Measurements from ENCODE around the gene HHEX. TPM values are rescaled to one million over a fixed set of nuclear protein-coding genes. Genes with fewer than 3 reads are reported as not detected.

The HHEX gene
- not detected in 2 replicates for polyA plus RNA-seq (2013)

GRCh38 chr10:92689663-92690210, at the start of gene HHEX:
HHEX (plus strand) TSS chr10:92689955; CDS start chr10:92689987, 32 bp downstream.
- Histone ChIP-seq H2BK5ac (ENCODE audit: low read depth, low read length, poor library complexity) (no peak within 1 kb of the TSS), H3K14ac (ENCODE audit: low read length) (no peak within 1 kb of the TSS), H3K79me2 (ENCODE audit: control insufficient read depth, insufficient read depth, low read length, poor library complexity) (no peaks in the 10 kb centered on the region), H3K27me3 (ENCODE audit: insufficient read depth, low read length) (peaks cover 50% of the 10 kb centered on the region), H3K36me3 (ENCODE audit: control insufficient read depth in 1 of 2, insufficient read depth in 2 of 2, low read length in 2 of 2) (no peaks in the 10 kb centered on the region), H2AFZ (ENCODE audit: insufficient read depth, low read length, poor library complexity) (peak within 1 kb of the TSS; percentile 66), H3K79me1 (ENCODE audit: low read length) (no peaks in the 10 kb centered on the region), H2BK120ac (ENCODE audit: insufficient read depth, low read length, poor library complexity) (no peak within 1 kb of the TSS), H2BK12ac (ENCODE audit: low read length) (no peak within 1 kb of the TSS), H3K4me3 (ENCODE audit: low read depth, low read length) (peak within 1 kb of the TSS; percentile 50), H3K23ac (ENCODE audit: low read length) (no peak within 1 kb of the TSS), H3K4me1 (ENCODE audit: control insufficient read depth in 1 of 2, insufficient read depth in 2 of 2, low read length in 2 of 2) (peaks cover 17 to 23% of the 10 kb centered on the region in 2 experiments), H2AK5ac (ENCODE audit: low read length) (no peak within 1 kb of the TSS), H4K91ac (ENCODE audit: low read depth, low read length) (peak within 1 kb of the TSS; percentile 11), H3K18ac (ENCODE audit: low read length) (peak within 1 kb of the TSS; percentile 46), H3K9me3 (ENCODE audit: insufficient read depth, low read depth, low read length) (peaks cover 5% of the 10 kb centered on the region), H4K8ac (ENCODE audit: low read depth, low read length) (peak within 1 kb of the TSS; percentile 56), H3K27ac (ENCODE audit: low read depth, low read length) (no peak within 1 kb of the TSS), H3K4me2 (ENCODE audit: low read length) (peak within 1 kb of the TSS; percentile 68), H3K4ac (ENCODE audit: low read depth, low read length) (no peak within 1 kb of the TSS), H3K9ac (ENCODE audit: low read length) (no peak within 1 kb of the TSS), H4K12ac (ENCODE audit: low read depth, low read length) (no peak within 1 kb of the TSS)
- no CpG with 5 or more reads among the region's 79 CpGs for WGBS (ENCODE audit: extremely low coverage, insufficient coverage, insufficient read length)
- peak in 1 of 2 donors; percentile 37 for DNase-seq

- H3K4me2 ChIP-seq (ENCODE audit: low read length): no peak overlapping the region
- DNase-seq: peak in 1 of 2 donors; percentile 30
- H3K79me2 ChIP-seq (ENCODE audit: control insufficient read depth, insufficient read depth, low read length, poor library complexity): no peaks in the 10 kb centered on the region
- no peaks in the 10 kb centered on the region for H3K79me1 ChIP-seq (ENCODE audit: low read length)
- H3K4me1 ChIP-seq (ENCODE audit: control insufficient read depth in 1 of 2, insufficient read depth in 2 of 2, low read length in 2 of 2): no peaks in the 10 kb centered on the region
- no peak overlapping the region for H3K4me3 ChIP-seq (ENCODE audit: low read depth, low read length)
- H4K12ac ChIP-seq (ENCODE audit: low read depth, low read length): no peak overlapping the region
- no peak overlapping the region for H2AK5ac ChIP-seq (ENCODE audit: low read length)
- whole genome bisulfite sequencing (ENCODE audit: extremely low coverage, insufficient coverage, insufficient read length): no CpG with 5 or more reads among the region's 3 CpGs
- H3K23ac ChIP-seq (ENCODE audit: low read length): no peak overlapping the region
- H2AFZ ChIP-seq (ENCODE audit: insufficient read depth, low read length, poor library complexity): no peak overlapping the region
- peaks cover 9 to 12% of the 10 kb centered on the region in 2 experiments for H3K36me3 ChIP-seq (ENCODE audit: control insufficient read depth in 1 of 2, insufficient read depth in 2 of 2, low read length in 2 of 2)
- H4K91ac ChIP-seq (ENCODE audit: low read depth, low read length): no peak overlapping the region
- H3K4ac ChIP-seq (ENCODE audit: low read depth, low read length): no peak overlapping the region
- H3K14ac ChIP-seq (ENCODE audit: low read length): no peak overlapping the region
- no peak overlapping the region for H2BK5ac ChIP-seq (ENCODE audit: low read depth, low read length, poor library complexity)
- no peak overlapping the region for H3K18ac ChIP-seq (ENCODE audit: low read length)
- H3K9me3 ChIP-seq (ENCODE audit: insufficient read depth, low read depth, low read length): no peaks in the 10 kb centered on the region
- H2BK12ac ChIP-seq (ENCODE audit: low read length): no peak overlapping the region
- H2BK120ac ChIP-seq (ENCODE audit: insufficient read depth, low read length, poor library complexity): no peak overlapping the region
- no peaks in the 10 kb centered on the region for H3K27me3 ChIP-seq (ENCODE audit: insufficient read depth, low read length)
- H3K9ac ChIP-seq (ENCODE audit: low read length): no peak overlapping the region
- H4K8ac ChIP-seq (ENCODE audit: low read depth, low read length): no peak overlapping the region
- H3K27ac ChIP-seq (ENCODE audit: low read depth, low read length): no peak overlapping the region
Observed at GRCh38 chr10:92640107-92640506, 49.6 kb upstream of the HHEX start.

- no peak overlapping the region for H3K4ac ChIP-seq (ENCODE audit: low read depth, low read length)
- no peak overlapping the region for H3K14ac ChIP-seq (ENCODE audit: low read length)
- H3K27me3 ChIP-seq (ENCODE audit: insufficient read depth, low read length): no peaks in the 10 kb centered on the region
- H4K12ac ChIP-seq (ENCODE audit: low read depth, low read length): no peak overlapping the region
- H3K79me1 ChIP-seq (ENCODE audit: low read length): no peaks in the 10 kb centered on the region
- H3K23ac ChIP-seq (ENCODE audit: low read length): no peak overlapping the region
- no peak overlapping the region for H2BK12ac ChIP-seq (ENCODE audit: low read length)
- no peak overlapping the region for H2BK5ac ChIP-seq (ENCODE audit: low read depth, low read length, poor library complexity)
- no peaks in the 10 kb centered on the region for H3K9me3 ChIP-seq (ENCODE audit: insufficient read depth, low read depth, low read length)
- H3K4me3 ChIP-seq (ENCODE audit: low read depth, low read length): no peak overlapping the region
- H2AFZ ChIP-seq (ENCODE audit: insufficient read depth, low read length, poor library complexity): no peak overlapping the region
- H3K9ac ChIP-seq (ENCODE audit: low read length): no peak overlapping the region
- DNase-seq: no peak
- no peaks in the 10 kb centered on the region for H3K79me2 ChIP-seq (ENCODE audit: control insufficient read depth, insufficient read depth, low read length, poor library complexity)
- no peak overlapping the region for H2BK120ac ChIP-seq (ENCODE audit: insufficient read depth, low read length, poor library complexity)
- no peak overlapping the region for H4K8ac ChIP-seq (ENCODE audit: low read depth, low read length)
- no peak overlapping the region for H4K91ac ChIP-seq (ENCODE audit: low read depth, low read length)
- WGBS (ENCODE audit: extremely low coverage, insufficient coverage, insufficient read length): no CpG with 5 or more reads among the region's 1 CpG
- no peak overlapping the region for H2AK5ac ChIP-seq (ENCODE audit: low read length)
- no peak overlapping the region for H3K4me2 ChIP-seq (ENCODE audit: low read length)
- H3K36me3 ChIP-seq (ENCODE audit: control insufficient read depth in 1 of 2, insufficient read depth in 2 of 2, low read length in 2 of 2): peaks cover 5 to 8% of the 10 kb centered on the region in 2 experiments
- H3K27ac ChIP-seq (ENCODE audit: low read depth, low read length): no peak overlapping the region
- H3K18ac ChIP-seq (ENCODE audit: low read length): no peak overlapping the region
- H3K4me1 ChIP-seq (ENCODE audit: control insufficient read depth in 1 of 2, insufficient read depth in 2 of 2, low read length in 2 of 2): no peaks in the 10 kb centered on the region
Observed at GRCh38 chr10:92641492-92641891, 48.3 kb upstream of the HHEX start.

- Histone ChIP-seq H2AK5ac (ENCODE audit: low read length) (no peak overlapping the region), H3K4me3 (ENCODE audit: low read depth, low read length) (no peak overlapping the region), H4K8ac (ENCODE audit: low read depth, low read length) (no peak overlapping the region), H3K4me2 (ENCODE audit: low read length) (no peak overlapping the region), H3K4me1 (ENCODE audit: control insufficient read depth in 1 of 2, insufficient read depth in 2 of 2, low read length in 2 of 2) (no peaks in the 10 kb centered on the region), H3K14ac (ENCODE audit: low read length) (no peak overlapping the region), H4K12ac (ENCODE audit: low read depth, low read length) (no peak overlapping the region), H2AFZ (ENCODE audit: insufficient read depth, low read length, poor library complexity) (no peak overlapping the region), H2BK120ac (ENCODE audit: insufficient read depth, low read length, poor library complexity) (no peak overlapping the region), H3K36me3 (ENCODE audit: control insufficient read depth in 1 of 2, insufficient read depth in 2 of 2, low read length in 2 of 2) (peaks cover 7 to 8% of the 10 kb centered on the region in 2 experiments), H3K23ac (ENCODE audit: low read length) (no peak overlapping the region), H3K79me1 (ENCODE audit: low read length) (no peaks in the 10 kb centered on the region), H3K27me3 (ENCODE audit: insufficient read depth, low read length) (no peaks in the 10 kb centered on the region), H3K9me3 (ENCODE audit: insufficient read depth, low read depth, low read length) (no peaks in the 10 kb centered on the region), H4K91ac (ENCODE audit: low read depth, low read length) (no peak overlapping the region), H3K4ac (ENCODE audit: low read depth, low read length) (no peak overlapping the region), H3K18ac (ENCODE audit: low read length) (no peak overlapping the region), H3K27ac (ENCODE audit: low read depth, low read length) (no peak overlapping the region), H2BK12ac (ENCODE audit: low read length) (no peak overlapping the region), H3K9ac (ENCODE audit: low read length) (no peak overlapping the region), H3K79me2 (ENCODE audit: control insufficient read depth, insufficient read depth, low read length, poor library complexity) (no peaks in the 10 kb centered on the region), H2BK5ac (ENCODE audit: low read depth, low read length, poor library complexity) (no peak overlapping the region)
- no peak for DNase-seq
- no CpG with 5 or more reads among the region's 2 CpGs for WGBS (ENCODE audit: extremely low coverage, insufficient coverage, insufficient read length)
Observed at GRCh38 chr10:92644921-92645320, 44.8 kb upstream of the HHEX start.
